SU-DHL-6 (cell line): ENCODE measurements around the gene ARF6.

Experiments
- H2AFZ ChIP-seq: fragments of 200-600 bp; sonication (generic); 2 replicates; pipeline ENCODE4 v1.6.1; 2014; ENCODE audit warnings: low read depth, mild to moderate bottlenecking, moderate library complexity, mixed read lengths, antibody characterized with exemption, low read length; ENCODE audit not compliant: severe bottlenecking
- H3F3A ChIP-seq: fragments of 200-600 bp; shearing (Covaris generic); 2 replicates; pipeline ENCODE4 v1.6.0; 2016; ENCODE audit warnings: antibody characterized with exemption, mild to moderate bottlenecking; ENCODE audit not compliant: insufficient read depth
- H3K27ac ChIP-seq: fragments of 200-600 bp; sonication (generic); 2 replicates; pipeline ENCODE4 v1.5.1; 2016; ENCODE audit warnings: low read depth, mild to moderate bottlenecking, low read length, moderate library complexity, mixed read lengths
- H3K27me3 ChIP-seq: fragments of 200-600 bp; sonication (generic), shearing (Covaris generic); 2 replicates; pipeline ENCODE4 v1.6.0; 2014; ENCODE audit warnings: mild to moderate bottlenecking, low read length
- H3K36me3 ChIP-seq: fragments of 200-600 bp; sonication (generic); 2 replicates; pipeline ENCODE4 v1.6.1; 2014; ENCODE audit warnings: mild to moderate bottlenecking, low read length, mixed read lengths
- H3K4me2 ChIP-seq: fragments of 300-600, 200-600 bp; shearing (Covaris generic), sonication (generic); 2 replicates; pipeline ENCODE4 v1.6.0; 2014; ENCODE audit warnings: low read length, low read depth, mild to moderate bottlenecking; ENCODE audit not compliant: poor library complexity, severe bottlenecking
- H3K4me3 ChIP-seq: fragments of 200-600 bp; sonication (generic); 2 replicates; pipeline ENCODE4 v1.5.1; 2014; ENCODE audit warnings: antibody characterized with exemption, low read length, mild to moderate bottlenecking, mixed read lengths; ENCODE audit not compliant: insufficient read depth, poor library complexity, severe bottlenecking
- H3K79me2 ChIP-seq: fragments of 200-600 bp; sonication (generic); 2 replicates; pipeline ENCODE4 v1.6.1; 2014; ENCODE audit warnings: mild to moderate bottlenecking, low read length, moderate library complexity; ENCODE audit not compliant: insufficient read depth
- H3K9ac ChIP-seq: fragments of 200-600 bp; sonication (generic); 2 replicates; pipeline ENCODE4 v1.7.0; 2014; ENCODE audit warnings: mild to moderate bottlenecking, low read length
- H3K9me2 ChIP-seq: fragments of 200-600 bp; sonication (generic); replicated peaks from 2 replicates; pipeline ENCODE4 v1.6.1; 2014; ENCODE audit warnings: low read length; ENCODE audit not compliant: insufficient read depth
- H3K9me3 ChIP-seq: fragments of 200-600 bp; sonication (generic); 2 replicates; pipeline ENCODE4 v1.6.1; 2014; ENCODE audit warnings: low read length, mixed read lengths; ENCODE audit not compliant: insufficient read depth
- H4K20me1 ChIP-seq: fragments of 200-600 bp; sonication (generic); 2 replicates; pipeline ENCODE4 v1.6.1; 2014; ENCODE audit warnings: low read depth, mild to moderate bottlenecking, antibody characterized with exemption, low read length, moderate library complexity, mixed read lengths
- EZH2phosphoT487 ChIP-seq: fragments of 200-600 bp; sonication (generic), shearing (Covaris generic); conservative IDR thresholded peaks from 2 replicates; pipeline ENCODE4 v1.6.1; 2018; ENCODE audit warnings: mild to moderate bottlenecking, antibody characterized with exemption, low read length, moderate library complexity, mixed read lengths
- TF ChIP-seq, protein P1 (sequence below): fragments of 200-600 bp; sonication (generic); IDR thresholded peaks from one replicate; pipeline ENCODE4 v1.5.1; 2017; ENCODE audit warnings: antibody characterized with exemption, mild to moderate bottlenecking, low read length, moderate library complexity; ENCODE audit not compliant: insufficient read depth, poor library complexity, severe bottlenecking

ARF6 gene

DNA sequence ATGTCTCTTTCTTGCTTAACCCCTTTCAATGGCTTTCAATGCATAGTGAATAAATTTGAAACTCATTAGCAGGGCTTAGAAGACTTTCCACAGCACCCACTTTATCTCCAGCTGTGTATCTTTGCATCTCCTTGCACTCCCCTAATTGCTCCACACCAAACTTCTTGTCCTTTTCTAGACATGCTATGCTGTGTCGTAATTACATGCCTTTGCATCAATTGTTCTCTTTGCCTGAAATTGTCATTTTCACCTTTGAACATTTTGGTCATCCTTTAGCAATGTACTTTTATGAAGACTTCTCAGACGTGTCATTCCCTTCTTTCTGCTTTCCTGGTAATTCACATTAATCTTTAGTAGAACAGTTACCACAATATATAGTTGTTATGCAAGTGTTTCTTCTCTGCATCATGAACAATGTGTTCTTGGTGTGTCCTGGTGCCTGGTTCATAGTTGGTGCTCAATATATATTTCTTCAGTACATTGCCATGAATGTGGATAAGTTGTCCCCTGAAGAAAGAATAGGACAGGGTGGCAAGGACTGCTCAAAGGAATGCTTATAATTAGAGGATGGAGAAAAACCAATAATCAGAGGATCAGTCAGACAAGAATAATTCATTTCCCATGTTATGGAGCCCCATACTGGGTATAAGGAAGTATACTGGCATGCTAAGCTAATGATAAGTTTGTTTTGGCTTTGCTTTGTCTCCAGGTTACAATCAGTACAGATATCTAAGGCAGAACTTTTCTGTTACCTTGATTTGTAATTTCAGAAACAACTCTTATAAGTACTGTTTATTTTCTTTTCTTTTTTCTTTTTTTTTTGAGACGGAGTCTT, 27.2 kb downstream of the ARF6 start:
- Histone ChIP-seq H3K9me3 (no peaks in the 10 kb centered on the region), H3K4me3 (no peak overlapping the region), H3F3A (no peaks in the 10 kb centered on the region), H3K27me3 (no peaks in the 10 kb centered on the region), H3K9me2 (no peaks in the 10 kb centered on the region), H3K4me2 (no peak overlapping the region), H3K9ac (no peak overlapping the region), H3K27ac (no peak overlapping the region), H3K79me2 (no peaks in the 10 kb centered on the region), H4K20me1 (no peaks in the 10 kb centered on the region), H3K36me3 (no peaks in the 10 kb centered on the region), H2AFZ (no peak overlapping the region)
- TF ChIP-seq, protein P1, sequence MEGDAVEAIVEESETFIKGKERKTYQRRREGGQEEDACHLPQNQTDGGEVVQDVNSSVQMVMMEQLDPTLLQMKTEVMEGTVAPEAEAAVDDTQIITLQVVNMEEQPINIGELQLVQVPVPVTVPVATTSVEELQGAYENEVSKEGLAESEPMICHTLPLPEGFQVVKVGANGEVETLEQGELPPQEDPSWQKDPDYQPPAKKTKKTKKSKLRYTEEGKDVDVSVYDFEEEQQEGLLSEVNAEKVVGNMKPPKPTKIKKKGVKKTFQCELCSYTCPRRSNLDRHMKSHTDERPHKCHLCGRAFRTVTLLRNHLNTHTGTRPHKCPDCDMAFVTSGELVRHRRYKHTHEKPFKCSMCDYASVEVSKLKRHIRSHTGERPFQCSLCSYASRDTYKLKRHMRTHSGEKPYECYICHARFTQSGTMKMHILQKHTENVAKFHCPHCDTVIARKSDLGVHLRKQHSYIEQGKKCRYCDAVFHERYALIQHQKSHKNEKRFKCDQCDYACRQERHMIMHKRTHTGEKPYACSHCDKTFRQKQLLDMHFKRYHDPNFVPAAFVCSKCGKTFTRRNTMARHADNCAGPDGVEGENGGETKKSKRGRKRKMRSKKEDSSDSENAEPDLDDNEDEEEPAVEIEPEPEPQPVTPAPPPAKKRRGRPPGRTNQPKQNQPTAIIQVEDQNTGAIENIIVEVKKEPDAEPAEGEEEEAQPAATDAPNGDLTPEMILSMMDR = no peak
- TF ChIP-seq EZH2phosphoT487 = no peak

DNA sequence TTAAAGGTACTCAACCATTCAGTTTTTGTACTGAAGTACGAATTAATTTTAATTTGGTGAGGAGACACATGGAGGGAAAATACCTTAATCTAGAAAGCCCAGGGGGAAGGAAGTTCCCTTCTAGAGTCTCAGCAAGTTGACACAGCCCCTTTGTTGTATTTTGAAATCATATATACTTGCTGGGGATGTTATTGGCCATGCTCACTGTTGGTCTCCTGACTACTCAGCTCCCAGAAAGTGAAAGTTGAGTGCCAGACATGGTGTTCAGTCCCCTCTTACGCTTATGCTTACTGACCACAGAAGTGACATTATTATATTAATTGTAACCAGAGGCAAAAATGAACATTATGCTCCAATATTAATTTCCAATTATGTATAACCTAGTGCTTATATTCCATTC, 28.1 kb downstream of the ARF6 start:
- H3F3A ChIP-seq = no peaks in the 10 kb centered on the region
- no peak overlapping the region for H3K4me2 ChIP-seq
- no peaks in the 10 kb centered on the region for H3K36me3 ChIP-seq
- H3K27ac ChIP-seq = no peak overlapping the region
- H3K79me2 ChIP-seq = no peaks in the 10 kb centered on the region
- no peak overlapping the region for H2AFZ ChIP-seq
- no peaks in the 10 kb centered on the region for H3K9me2 ChIP-seq
- no peak overlapping the region for H3K9ac ChIP-seq
- no peak overlapping the region for H3K4me3 ChIP-seq
- H3K9me3 ChIP-seq = no peaks in the 10 kb centered on the region
- H4K20me1 ChIP-seq = no peaks in the 10 kb centered on the region
- no peaks in the 10 kb centered on the region for H3K27me3 ChIP-seq
- TF ChIP-seq, protein P1 = no peak
- TF ChIP-seq EZH2phosphoT487 = no peak

DNA sequence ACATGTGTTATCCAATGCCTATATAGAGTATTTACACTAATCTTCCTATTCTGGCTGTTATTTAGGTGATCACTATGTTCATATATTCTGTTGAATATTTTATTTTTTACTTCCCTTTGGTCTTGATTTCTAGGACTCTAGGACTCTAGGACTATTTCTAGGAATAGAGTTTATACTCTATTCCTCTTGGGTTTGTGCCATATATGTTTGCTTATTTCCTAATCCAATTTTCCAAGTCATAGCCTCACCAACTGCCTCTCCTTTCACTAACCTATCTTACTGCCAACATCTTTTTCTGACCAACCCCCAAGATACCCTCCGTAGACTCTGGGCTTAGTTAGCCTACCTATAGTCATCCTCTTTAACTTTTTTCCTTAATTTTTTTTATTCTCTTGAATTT, 28.5 kb downstream of the ARF6 start:
- Histone ChIP-seq H3K36me3 (no peaks in the 10 kb centered on the region), H3K9ac (no peak overlapping the region), H3K27ac (no peak overlapping the region), H3K9me3 (no peaks in the 10 kb centered on the region), H3K9me2 (no peaks in the 10 kb centered on the region), H3K79me2 (no peaks in the 10 kb centered on the region), H3K4me3 (no peak overlapping the region), H4K20me1 (no peaks in the 10 kb centered on the region), H3K4me2 (no peak overlapping the region), H3F3A (no peaks in the 10 kb centered on the region), H3K27me3 (no peaks in the 10 kb centered on the region), H2AFZ (no peak overlapping the region)
- no peak for TF ChIP-seq EZH2phosphoT487
- TF ChIP-seq, protein P1 = no peak
